Measurements from ENCODE around the gene SLAIN2.

GRCh38 chr4:48431401-48431800 lies 90.1 kb downstream of the SLAIN2 start:
- TF ChIP-seq POLR2A (IDR thresholded peaks at IDR 0.05) (no peak), CTCF (IDR thresholded peaks at IDR 0.05) (no peak)
